HEK293T (cell line): ENCODE results near the gene GAK.
"Not testable (repeated sequence)": the region's sequence is repeated elsewhere in the genome, so short reads cannot be mapped to it uniquely, and the experiment has no call there.

Source experiments
- BHLHE40 ChIP-seq: fragments of 450-650 bp; IDR thresholded peaks from 2 replicates; pipeline ENCODE4 v1.6.1; 2016; ENCODE audit warnings: mild to moderate bottlenecking, moderate library complexity, borderline replicate concordance
- CTBP1 ChIP-seq: fragments of 450-650 bp; IDR thresholded peaks from 2 replicates; pipeline ENCODE4 v1.6.1; 2016; ENCODE audit warnings: borderline replicate concordance
- ELF4 ChIP-seq: fragments of 450-650 bp; IDR thresholded peaks from 2 replicates; pipeline ENCODE4 v1.6.1; 2017; ENCODE audit warnings: antibody characterized with exemption
- FOXK2 ChIP-seq: fragments of 450-650 bp; IDR thresholded peaks from 2 replicates; pipeline ENCODE4 v1.6.1; 2016; ENCODE audit warnings: mild to moderate bottlenecking
- FOXM1 ChIP-seq: fragments of 450-650 bp; IDR thresholded peaks from 2 replicates; pipeline ENCODE4 v1.6.1; 2017; ENCODE audit warnings: mild to moderate bottlenecking, borderline replicate concordance
- HDGF ChIP-seq: fragments of 450-650 bp; IDR thresholded peaks from 2 replicates; pipeline ENCODE4 v1.6.1; 2017; ENCODE audit warnings: antibody characterized with exemption, borderline replicate concordance
- LEF1 ChIP-seq: fragments of 450-650 bp; IDR thresholded peaks from 2 replicates; pipeline ENCODE4 v1.6.1; 2017; ENCODE audit warnings: mild to moderate bottlenecking, borderline replicate concordance
- SP1 ChIP-seq: fragments of 450-650 bp; IDR thresholded peaks from 2 replicates; pipeline ENCODE4 v1.6.1; 2017
- SUZ12 ChIP-seq: fragments of 450-650 bp; IDR thresholded peaks from 2 replicates; pipeline ENCODE4 v1.6.1; 2016; ENCODE audit warnings: mild to moderate bottlenecking
- TARDBP ChIP-seq: fragments of 450-650 bp; IDR thresholded peaks from 2 replicates; pipeline ENCODE4 v1.6.1; 2016
- TF ChIP-seq, protein P1 (sequence below): fragments of 450-650 bp; IDR thresholded peaks from 2 replicates; pipeline ENCODE4 v1.6.1; 2016

- not testable (repeated sequence) for TF ChIP-seq LEF1, BHLHE40, CTBP1, FOXM1, TARDBP, ELF4, SUZ12, HDGF, SP1, FOXK2
- TF ChIP-seq, protein P1, sequence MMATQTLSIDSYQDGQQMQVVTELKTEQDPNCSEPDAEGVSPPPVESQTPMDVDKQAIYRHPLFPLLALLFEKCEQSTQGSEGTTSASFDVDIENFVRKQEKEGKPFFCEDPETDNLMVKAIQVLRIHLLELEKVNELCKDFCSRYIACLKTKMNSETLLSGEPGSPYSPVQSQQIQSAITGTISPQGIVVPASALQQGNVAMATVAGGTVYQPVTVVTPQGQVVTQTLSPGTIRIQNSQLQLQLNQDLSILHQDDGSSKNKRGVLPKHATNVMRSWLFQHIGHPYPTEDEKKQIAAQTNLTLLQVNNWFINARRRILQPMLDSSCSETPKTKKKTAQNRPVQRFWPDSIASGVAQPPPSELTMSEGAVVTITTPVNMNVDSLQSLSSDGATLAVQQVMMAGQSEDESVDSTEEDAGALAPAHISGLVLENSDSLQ: not testable (repeated sequence)
Measured at GRCh38 chr4:919004-919680, 13.0 kb downstream of the GAK start.
